GM19025 (cell line): ENCODE results near the gene SORL1.

Source experiments
- ATAC-seq: cut with Tn5 transposase; IDR thresholded peaks from one replicate; pipeline ENCODE4 v1.9.1; 2021; ENCODE audit warnings: mild to moderate bottlenecking, low read depth, moderate library complexity; ENCODE audit not compliant: unreplicated experiment

SORL1 gene

GRCh38 chr11:121449626-121450025 is 2.5 kb upstream of the SORL1 start:
- no peak for ATAC-seq

- no peak for ATAC-seq
Observed at GRCh38 chr11:121450401-121450800, 1.7 kb upstream of the SORL1 start.

GRCh38 chr11:121451178-121451985 is 732 bp upstream of the SORL1 start:
- no peak for ATAC-seq

- ATAC-seq, result peak; percentile 22
Observed at GRCh38 chr11:121452609-121453150, 566 bp downstream of the SORL1 start, which contains the start of gene SORL1-AS1. TSS of gene SORL1-AS1 (minus strand) at chr11:121452967.

GRCh38 chr11:121453589-121454299 is 1.6 kb downstream of the SORL1 start:
- ATAC-seq, result no peak

GRCh38 chr11:121455115-121455514 is 3.0 kb downstream of the SORL1 start:
- ATAC-seq, result no peak

- ATAC-seq, result no peak
Observed at GRCh38 chr11:121456151-121456550, 4.0 kb downstream of the SORL1 start.

GRCh38 chr11:121456816-121457431 is 4.8 kb downstream of the SORL1 start:
- ATAC-seq, result no peak

- ATAC-seq, result no peak
Observed at GRCh38 chr11:121458551-121458950, 6.4 kb downstream of the SORL1 start.

GRCh38 chr11:121459413-121460017 is 7.4 kb downstream of the SORL1 start:
- ATAC-seq, result no peak

- no peak for ATAC-seq
Observed at GRCh38 chr11:121460941-121461514, 8.9 kb downstream of the SORL1 start.

GRCh38 chr11:121461843-121462242 is 9.7 kb downstream of the SORL1 start:
- no peak for ATAC-seq

- ATAC-seq, result no peak
Observed at GRCh38 chr11:121463689-121464335, 11.7 kb downstream of the SORL1 start.

- peak; percentile 42 for ATAC-seq
Observed at GRCh38 chr11:121464352-121464946, 12.3 kb downstream of the SORL1 start.

- no peak for ATAC-seq
Observed at GRCh38 chr11:121465709-121466062, 13.6 kb downstream of the SORL1 start.

GRCh38 chr11:121466063-121466794 is 14.1 kb downstream of the SORL1 start:
- ATAC-seq, result no peak

GRCh38 chr11:121467471-121467870 is 15.4 kb downstream of the SORL1 start:
- no peak for ATAC-seq

- peak; percentile 45 for ATAC-seq
Observed at GRCh38 chr11:121467965-121468364, 15.9 kb downstream of the SORL1 start.

- no peak for ATAC-seq
Observed at GRCh38 chr11:121469910-121470309, 17.8 kb downstream of the SORL1 start.
